Fibroblast of lung (primary cell): Measurements from ENCODE around the gene MAP4K4.

ENCODE experiments used
- CTCF ChIP-seq, 2 donors: IDR thresholded peaks in 1 of 2; conservative IDR thresholded peaks in 1 of 2; 1 replicate in 1 of 2; 2 replicates in 1 of 2; pipeline ENCODE4 v1.5.1; 2011 to 2012; ENCODE audit warnings: low read length in 2 of 2, control low read depth in 1 of 2, inconsistent platforms in 1 of 2, low read depth in 1 of 2, mild to moderate bottlenecking in 1 of 2
- EZH2 ChIP-seq: IDR thresholded peaks from 2 replicates; pipeline ENCODE4 v1.5.1; 2012; ENCODE audit warnings: low read length, control low read depth, mild to moderate bottlenecking; ENCODE audit errors: missing control alignments

DNA sequence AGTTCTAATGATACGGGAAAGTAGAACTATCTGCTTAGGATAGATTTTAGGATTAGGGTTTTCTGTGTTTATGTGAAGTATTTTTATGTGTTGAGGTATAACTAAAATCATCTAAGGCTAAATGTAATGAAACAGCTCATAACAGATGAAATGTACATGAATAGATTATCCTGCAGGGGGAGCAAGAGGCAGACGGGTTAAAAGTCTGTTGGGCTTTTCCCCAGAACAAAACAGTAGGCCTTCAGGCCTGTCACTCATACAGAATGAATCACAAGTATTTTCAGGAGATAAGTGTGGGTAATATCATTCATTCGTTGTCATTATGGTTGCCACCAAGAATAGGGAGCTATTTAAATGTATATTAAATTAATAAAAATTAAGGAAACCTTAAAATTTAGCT is 186.4 kb downstream of the MAP4K4 start:
- peak; percentile 45 to 67 for TF ChIP-seq CTCF (conservative IDR thresholded peaks at IDR 0.05 in 1 of 2, IDR thresholded peaks at IDR 0.05 in 1 of 2; ENCODE audit: low read depth in 1 of 2, low read length in 2 of 2)
- no peak for TF ChIP-seq EZH2
